RWPE1 (cell line): ENCODE results near the gene GINS1.

ENCODE experiments used
- CTCF ChIA-PET: fragments of 350-600 bp; sonication (Branson Sonifier 250); formaldehyde crosslinking; extraction: SDS; loops from one replicate; lab custom pipeline; 2021; lab: Yijun Ruan, JAX
- POLR2A ChIA-PET: fragments of 400-600 bp; formaldehyde crosslinking; extraction: SDS; loops from one replicate; lab custom pipeline; 2020; ENCODE audit warnings: antibody characterized with exemption; ENCODE audit not compliant: low non-redundant PET; lab: Yijun Ruan, JAX
- DNase-seq: peaks from one replicate; pipeline ENCODE4 v3.0.0; 2012; ENCODE audit warnings: low spot score
- H3K27ac ChIP-seq: fragments of 450-650 bp; 2 replicates; pipeline ENCODE4 v1.5.1; 2017
- TF ChIP-seq, protein P1 (sequence below): fragments of 450-650 bp; conservative IDR thresholded peaks from 2 replicates; pipeline ENCODE4 v1.5.1; 2017; ENCODE audit warnings: low read depth, mild to moderate bottlenecking

GINS1 gene

DNA sequence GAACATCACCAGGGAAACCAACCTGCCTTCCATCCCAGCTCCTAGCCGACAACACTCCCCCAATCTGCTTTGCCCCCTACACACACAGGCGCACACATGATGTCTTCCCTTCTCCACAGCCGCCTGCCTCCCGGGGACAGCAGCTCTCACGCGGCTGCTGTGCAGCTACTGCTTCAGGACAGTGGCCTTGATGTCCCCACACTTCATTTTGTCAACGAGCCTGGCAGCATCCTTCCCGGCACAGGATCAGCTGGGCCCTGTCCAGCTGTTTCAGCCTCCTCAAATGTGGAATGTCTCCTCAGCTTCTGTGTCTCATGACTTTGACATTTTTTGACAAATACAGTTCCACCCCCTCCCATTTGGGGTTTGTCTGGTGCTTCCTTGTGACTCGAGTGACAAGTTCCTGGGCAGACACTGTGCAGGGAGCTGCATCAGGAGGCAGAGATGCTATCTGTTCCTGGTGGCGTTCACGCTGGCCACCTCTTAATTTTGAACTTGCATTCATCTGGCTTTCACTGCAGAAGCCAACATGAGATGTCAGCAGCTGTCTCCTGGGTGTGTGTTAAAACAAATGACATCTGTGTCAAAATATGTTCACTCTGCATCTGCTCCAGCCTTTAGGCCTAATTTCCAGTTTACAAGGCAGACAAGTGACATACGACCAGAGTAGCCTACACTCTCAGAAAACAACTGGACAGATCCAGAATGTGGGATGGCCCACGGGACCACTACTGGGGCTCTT, 57.2 kb downstream of the GINS1 start:
- TF ChIP-seq, protein P1, sequence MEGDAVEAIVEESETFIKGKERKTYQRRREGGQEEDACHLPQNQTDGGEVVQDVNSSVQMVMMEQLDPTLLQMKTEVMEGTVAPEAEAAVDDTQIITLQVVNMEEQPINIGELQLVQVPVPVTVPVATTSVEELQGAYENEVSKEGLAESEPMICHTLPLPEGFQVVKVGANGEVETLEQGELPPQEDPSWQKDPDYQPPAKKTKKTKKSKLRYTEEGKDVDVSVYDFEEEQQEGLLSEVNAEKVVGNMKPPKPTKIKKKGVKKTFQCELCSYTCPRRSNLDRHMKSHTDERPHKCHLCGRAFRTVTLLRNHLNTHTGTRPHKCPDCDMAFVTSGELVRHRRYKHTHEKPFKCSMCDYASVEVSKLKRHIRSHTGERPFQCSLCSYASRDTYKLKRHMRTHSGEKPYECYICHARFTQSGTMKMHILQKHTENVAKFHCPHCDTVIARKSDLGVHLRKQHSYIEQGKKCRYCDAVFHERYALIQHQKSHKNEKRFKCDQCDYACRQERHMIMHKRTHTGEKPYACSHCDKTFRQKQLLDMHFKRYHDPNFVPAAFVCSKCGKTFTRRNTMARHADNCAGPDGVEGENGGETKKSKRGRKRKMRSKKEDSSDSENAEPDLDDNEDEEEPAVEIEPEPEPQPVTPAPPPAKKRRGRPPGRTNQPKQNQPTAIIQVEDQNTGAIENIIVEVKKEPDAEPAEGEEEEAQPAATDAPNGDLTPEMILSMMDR = no peak
- POLR2A ChIA-PET = no interaction called here
- CTCF ChIA-PET = no interaction called here
- no peak for DNase-seq
- no peak overlapping the region for H3K27ac ChIP-seq

DNA sequence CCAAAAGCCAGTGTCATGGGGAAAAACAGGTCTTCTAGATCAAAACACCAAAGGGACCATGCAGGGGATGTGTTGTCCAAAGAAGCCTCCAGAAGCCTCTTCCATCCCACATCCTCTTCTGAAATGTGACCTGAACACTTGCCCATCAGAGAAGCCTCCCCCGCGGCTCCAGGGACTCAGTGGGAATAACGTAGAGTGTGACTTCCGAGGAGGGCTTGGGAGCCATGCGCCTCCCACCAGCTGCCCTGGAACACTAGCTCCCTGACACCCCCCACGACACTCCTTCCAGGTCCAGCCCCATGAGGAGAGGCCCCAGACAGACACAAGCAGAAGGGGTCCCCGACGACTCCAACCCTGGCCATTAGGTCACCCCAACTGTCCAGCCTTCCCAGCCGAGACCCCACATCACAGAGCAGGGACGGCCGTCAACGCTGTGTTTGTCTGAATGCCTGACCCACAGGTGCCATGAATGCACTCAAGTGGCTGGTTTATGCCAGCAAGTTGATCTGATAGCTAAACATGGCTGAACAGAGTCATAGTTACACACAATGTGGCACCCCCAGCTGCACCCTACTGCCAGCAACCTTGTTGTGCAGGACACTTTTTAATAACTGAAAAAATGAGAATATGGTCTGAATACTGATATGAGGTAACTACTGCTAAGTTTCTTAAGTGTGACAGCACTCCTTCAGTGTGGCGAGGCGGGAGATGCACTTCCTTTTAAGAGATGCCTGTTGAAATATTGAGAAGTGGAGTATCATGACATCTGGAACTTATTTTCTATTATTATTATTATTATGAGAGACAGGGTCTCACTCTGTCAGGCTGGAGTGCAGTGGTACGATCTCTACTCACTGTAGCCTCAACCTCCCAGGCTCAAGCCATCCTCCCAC, 58.0 kb downstream of the GINS1 start:
- CTCF ChIA-PET = no interaction called here
- POLR2A ChIA-PET = no interaction called here
- DNase-seq = no peak
- H3K27ac ChIP-seq = no peak overlapping the region
- TF ChIP-seq, protein P1 = no peak

DNA sequence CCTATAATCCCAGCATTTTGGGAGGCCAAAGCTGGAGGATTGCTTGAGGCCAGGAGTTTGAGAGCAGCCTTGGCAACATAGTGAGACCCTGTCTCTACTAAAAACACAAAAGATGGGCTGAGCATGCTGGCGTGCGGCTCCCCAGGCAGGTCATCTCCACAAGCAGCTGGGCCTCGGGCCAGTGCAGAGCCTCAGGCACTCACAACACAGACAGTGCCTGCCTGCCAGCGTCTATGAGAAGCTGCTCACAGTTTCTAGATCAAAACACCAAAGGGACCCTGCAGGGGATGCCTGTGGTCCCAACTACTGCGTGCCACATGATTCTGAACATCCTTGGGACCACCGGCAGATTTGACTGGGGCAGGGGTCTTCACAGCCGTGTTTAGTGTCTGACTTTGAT, 59.4 kb downstream of the GINS1 start:
- POLR2A ChIA-PET = no interaction called here
- CTCF ChIA-PET = no interaction called here
- no peak overlapping the region for H3K27ac ChIP-seq
- no peak for DNase-seq
- TF ChIP-seq, protein P1 = no peak

DNA sequence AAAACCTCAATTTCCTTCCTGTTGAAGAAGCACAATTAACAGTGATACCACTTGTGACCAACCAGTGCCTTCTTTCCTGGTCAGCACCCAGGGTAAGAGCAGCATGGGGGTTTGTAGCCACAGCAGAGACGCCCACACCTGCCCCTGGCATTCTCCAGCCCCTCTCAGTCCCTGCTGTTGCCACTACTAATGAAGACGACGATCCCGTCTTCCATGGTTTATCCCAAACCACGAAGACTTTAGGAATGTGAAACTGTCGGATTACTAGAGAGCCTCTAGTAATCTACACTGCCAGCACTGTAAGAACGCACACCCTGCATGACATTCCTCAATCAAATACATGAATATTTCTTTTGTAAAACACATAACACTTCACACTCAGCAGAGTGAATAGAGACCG, 60.0 kb downstream of the GINS1 start:
- H3K27ac ChIP-seq = no peak overlapping the region
- TF ChIP-seq, protein P1 = no peak
- POLR2A ChIA-PET = no interaction called here
- CTCF ChIA-PET = no interaction called here
- DNase-seq = no peak

DNA sequence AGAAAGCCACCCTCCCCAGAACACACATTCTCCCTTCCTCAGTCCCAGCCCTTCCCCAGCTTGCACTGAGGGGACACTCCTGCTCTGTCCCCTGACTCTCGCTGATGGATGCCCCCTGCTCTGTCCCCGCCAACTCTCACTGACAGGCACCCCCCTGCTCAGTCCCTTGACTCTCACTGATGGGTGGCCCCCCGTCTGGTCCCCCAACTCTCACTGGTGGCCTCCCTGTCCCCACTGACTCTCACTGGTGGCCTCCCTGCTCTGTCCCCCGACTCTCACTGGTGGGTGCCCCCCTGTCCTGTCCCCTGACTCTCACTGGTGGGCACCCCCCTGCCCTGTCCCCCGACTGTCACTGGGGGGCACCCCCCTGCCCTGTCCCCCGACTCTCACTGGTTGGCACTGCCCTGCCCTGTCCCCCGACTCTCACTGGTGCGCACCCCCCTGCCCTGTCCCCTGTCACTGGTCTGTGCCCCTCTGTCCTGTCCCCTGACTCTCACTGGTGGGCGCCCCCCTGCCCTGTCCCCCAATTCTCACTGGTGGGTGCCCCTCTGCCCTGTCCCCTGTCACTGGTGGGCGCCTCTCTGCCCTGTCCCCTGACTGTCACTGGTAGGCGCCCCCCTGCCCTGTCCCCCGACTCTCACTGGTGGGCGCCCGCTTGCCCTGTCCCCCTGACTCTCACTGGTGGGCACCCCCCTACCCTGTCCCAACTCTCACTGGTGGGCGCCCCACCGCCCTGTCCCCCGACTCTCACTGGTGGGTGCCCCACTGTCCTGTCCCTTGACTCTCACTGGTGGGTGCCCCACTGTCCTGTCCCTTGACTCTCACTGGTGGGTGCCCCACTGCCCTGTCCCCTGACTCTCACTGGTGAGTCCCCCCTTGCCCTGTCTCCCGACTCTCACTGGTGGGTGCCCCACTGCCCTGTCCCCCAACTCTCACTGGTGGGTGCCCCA, 60.9 kb downstream of the GINS1 start:
- ChIA-PET POLR2A (no interaction called here), CTCF (no interaction called here)
- DNase-seq = no peak
- TF ChIP-seq, protein P1 = no peak
- H3K27ac ChIP-seq = no peak overlapping the region

DNA sequence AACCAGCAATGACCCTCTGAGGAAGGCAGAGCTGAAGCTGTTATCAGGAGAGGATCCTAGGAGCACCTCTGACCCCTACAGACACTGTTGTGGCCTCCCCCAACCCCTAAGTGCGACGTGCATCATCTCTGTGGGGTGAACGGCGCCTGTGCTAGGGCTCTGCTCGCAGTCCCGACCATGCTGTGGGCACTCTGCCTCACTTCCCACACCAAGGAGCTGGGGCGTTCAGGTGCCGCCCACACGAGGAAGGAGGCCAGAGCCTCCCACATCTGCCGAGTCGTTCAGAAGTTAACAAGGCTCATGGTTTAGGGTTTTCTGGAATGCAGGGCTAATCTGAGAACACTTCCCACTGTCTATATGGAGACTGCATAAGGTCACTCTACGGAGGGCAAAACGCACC, 62.1 kb downstream of the GINS1 start:
- CTCF ChIA-PET = interaction anchor here (0.6 kb wide), 1 partner anchor 12 kb away, joined by 4 read pairs; no protein-coding TSS in a partner anchor

More for the DNA sequence above, 62.1 kb downstream of the GINS1 start:
- TF ChIP-seq, protein P1 = no peak
- POLR2A ChIA-PET = no interaction called here
- no peak for DNase-seq
- no peak overlapping the region for H3K27ac ChIP-seq
